Transverse colon (tissue), 4 donors: ENCODE data around the gene NAA15.
A peak's percentile ranks its signal among the peaks of the same experiment; 100 is the strongest.

ENCODE experiments used
- CTCF ChIP-seq, 5 experiments: fragments of 200-600 bp in 3 of 5; fragments of 450-650 bp in 2 of 5; sonication (generic) in 3 of 5; IDR thresholded peaks; 1 replicate in 2 of 5; 2 replicates in 3 of 5; pipeline ENCODE4 v1.5.1; 2016 to 2017; ENCODE audit warnings: antibody characterized with exemption in 5 of 5, inconsistent platforms in 3 of 5, mild to moderate bottlenecking in 2 of 5, moderate library complexity in 1 of 5
- EP300 ChIP-seq: sonication (generic); formaldehyde crosslinking; IDR thresholded peaks from one replicate; pipeline ENCODE4 v1.6.1; 2017; ENCODE audit warnings: antibody characterized with exemption, low read depth
- POLR2A ChIP-seq: fragments of 450-650 bp; IDR thresholded peaks from one replicate; pipeline ENCODE4 v1.6.1; 2016; ENCODE audit warnings: antibody characterized with exemption, mild to moderate bottlenecking, moderate library complexity
- POLR2AphosphoS5 ChIP-seq, 3 donors: sonication (generic); formaldehyde crosslinking; IDR thresholded peaks; one replicate each; pipeline ENCODE4 v1.6.1; 2016; ENCODE audit warnings: antibody characterized with exemption in 3 of 3

GRCh38 chr4:139301821-139302611, 711 bp downstream of the NAA15 start, which contains the start of gene NDUFC1:
- TF ChIP-seq CTCF (IDR thresholded peaks at IDR 0.05), result peak; percentile 24 to 46 (median 28)
- TF ChIP-seq POLR2AphosphoS5 (IDR thresholded peaks at IDR 0.05), result peak; percentile 52 to 66 (median 54)
- TF ChIP-seq POLR2A, result peak; percentile 53
- TF ChIP-seq EP300, result no peak
